HCT116 (cell line): Measurements from ENCODE around the gene TMEM9. TPM values are rescaled to one million over a fixed set of nuclear protein-coding genes. Genes with fewer than 3 reads are reported as not detected.

Experiments used
- ATAC-seq: fragments of 200-7000 bp; cut with Tn5 transposase; 2 replicates; pipeline ENCODE4 v1.9.1; 2020; ENCODE audit warnings: mild to moderate bottlenecking, moderate library complexity
- BruUV-seq: library from RNA; stranded (reverse); fragments of 400-500 nt; replicated peaks from 2 replicates; lab custom pipeline; 2021; lab: Mats Ljungman, UMichigan
- CTCF ChIA-PET: fragments of 300-600 bp; sonication (Branson Sonifier 250); formaldehyde crosslinking; loops from one replicate; lab custom pipeline; 2021; ENCODE audit warnings: antibody characterized with exemption; lab: Charles Lee
- POLR2A ChIA-PET: fragments of 300-600, 350-600 bp; sonication (Branson Sonifier 250); formaldehyde crosslinking; loops from one replicate; lab custom pipeline; 2021; ENCODE audit warnings: antibody characterized with exemption; lab: Charles Lee
- RAD21 ChIA-PET, 2 experiments: fragments of 300-600 bp; sonication (Branson Sonifier 250); formaldehyde crosslinking; loops; one replicate each; lab custom pipeline; 2023; ENCODE audit warnings: low total read pairs in 2 of 2; ENCODE audit not compliant: uncharacterized antibody in 2 of 2, unreplicated experiment in 2 of 2, low non-redundant PET in 1 of 2; lab: Charles Lee
- DNase-seq: peaks from one replicate; pipeline ENCODE4 v3.0.0-alpha.2; 2010; ENCODE audit warnings: low read depth, low spot score
- H2AFZ ChIP-seq: fragments of 200-600 bp; shearing (Covaris generic), sonication (generic); 2 replicates; pipeline ENCODE4 v1.6.1; 2017; ENCODE audit warnings: low read depth, mixed run types, mixed read lengths, antibody characterized with exemption, low read length; ENCODE audit not compliant: poor library complexity, severe bottlenecking
- H3K27ac ChIP-seq: 2 replicates; pipeline ENCODE4 v1.5.1; 2012; ENCODE audit warnings: low read depth, low read length
- H3K27me3 ChIP-seq: fragments of 200-600 bp; sonication (generic); 2 replicates; pipeline ENCODE4 v1.6.1; 2016; ENCODE audit warnings: mixed run types, low read length, mixed read lengths; ENCODE audit not compliant: insufficient read depth
- H3K36me3 ChIP-seq, 2 experiments: fragments of 200-500 bp in 1 of 2; fragments of 200-600 bp in 1 of 2; sonication (Bioruptor generic) in 1 of 2; sonication (generic) in 1 of 2; 2 replicates each; pipeline versions ENCODE4 v1.5.1 to v1.6.1; 2014 to 2016; ENCODE audit warnings: low read length in 2 of 2, inconsistent platforms in 1 of 2, mixed read lengths in 1 of 2, mixed run types in 1 of 2; ENCODE audit not compliant: insufficient read depth in 2 of 2, control insufficient read depth in 1 of 2
- H3K4me1 ChIP-seq, 2 experiments: fragments of 200-600 bp in 1 of 2; sonication (generic) in 1 of 2; 2 replicates each; pipeline versions ENCODE4 v1.5.1 to v1.6.1; 2012 to 2017; ENCODE audit warnings: low read length in 2 of 2, inconsistent platforms in 1 of 2, mild to moderate bottlenecking in 1 of 2, mixed read lengths in 1 of 2, mixed run types in 1 of 2, moderate library complexity in 1 of 2; ENCODE audit not compliant: insufficient read depth in 2 of 2, control insufficient read depth in 1 of 2
- H3K4me2 ChIP-seq: fragments of 200-600 bp; sonication (generic); 2 replicates; pipeline ENCODE4 v1.6.1; 2017; ENCODE audit warnings: mixed run types, low read length, mixed read lengths
- H3K4me3 ChIP-seq, 2 experiments: fragments of 200-600 bp in 1 of 2; sonication (generic) in 1 of 2; replicated peaks in 1 of 2; 2 replicates each; pipeline ENCODE4 v1.5.1; 2011 to 2016; ENCODE audit warnings: low read length in 2 of 2, control low read depth in 1 of 2, low read depth in 1 of 2, mild to moderate bottlenecking in 1 of 2, mixed read lengths in 1 of 2, mixed run types in 1 of 2
- H3K79me2 ChIP-seq: fragments of 200-600 bp; sonication (generic); 2 replicates; pipeline ENCODE4 v1.6.1; 2017; ENCODE audit warnings: mild to moderate bottlenecking, mixed run types, low read length, moderate library complexity, mixed read lengths; ENCODE audit not compliant: insufficient read depth
- H3K9ac ChIP-seq: fragments of 200-600 bp; sonication (generic); 2 replicates; pipeline ENCODE4 v1.6.1; 2016; ENCODE audit warnings: low read length, mixed read lengths
- H3K9me2 ChIP-seq: fragments of 200-600 bp; sonication (generic), shearing (Covaris generic); 2 replicates; pipeline ENCODE4 v1.6.1; 2017; ENCODE audit warnings: mixed run types, mild to moderate bottlenecking, moderate library complexity; ENCODE audit not compliant: insufficient read depth
- H3K9me3 ChIP-seq, 2 experiments: fragments of 200-500 bp in 1 of 2; fragments of 200-600 bp in 1 of 2; sonication (Bioruptor generic) in 1 of 2; sonication (generic) in 1 of 2; 2 replicates each; pipeline ENCODE4 v1.6.1; 2014 to 2017; ENCODE audit warnings: low read length in 2 of 2, mixed read lengths in 2 of 2, inconsistent platforms in 1 of 2, low read depth in 1 of 2, mild to moderate bottlenecking in 1 of 2, mixed run types in 1 of 2, moderate library complexity in 1 of 2; ENCODE audit not compliant: control insufficient read depth in 1 of 2, insufficient read depth in 1 of 2
- H4K20me1 ChIP-seq: fragments of 200-600 bp; sonication (generic), shearing (Covaris generic); 2 replicates; pipeline ENCODE4 v1.6.1; 2017; ENCODE audit warnings: mixed run types, mild to moderate bottlenecking, moderate library complexity; ENCODE audit not compliant: insufficient read depth
- ATF3 ChIP-seq: IDR thresholded peaks from 2 replicates; pipeline ENCODE4 v1.6.1; 2012
- CEBPB ChIP-seq: IDR thresholded peaks from 2 replicates; pipeline ENCODE4 v1.6.1; 2012; ENCODE audit warnings: low read depth
- EGR1 ChIP-seq: IDR thresholded peaks from 2 replicates; pipeline ENCODE4 v1.6.1; 2012; ENCODE audit warnings: low read depth
- ELF1 ChIP-seq: IDR thresholded peaks from 2 replicates; pipeline ENCODE4 v1.6.1; 2012; ENCODE audit warnings: low read depth, borderline replicate concordance
- EZH2 ChIP-seq: fragments of 200-600 bp; sonication (generic); IDR thresholded peaks from 2 replicates; pipeline ENCODE4 v1.6.1; 2017; ENCODE audit warnings: antibody characterized with exemption, mixed run types
- EZH2phosphoT487 ChIP-seq: fragments of 200-600 bp; IDR thresholded peaks from 2 replicates; pipeline ENCODE4 v1.6.1; 2018; ENCODE audit warnings: antibody characterized with exemption, borderline replicate concordance
- FOSL1 ChIP-seq: IDR thresholded peaks from 2 replicates; pipeline ENCODE4 v1.6.1; 2012; ENCODE audit warnings: low read depth
- JUND ChIP-seq: IDR thresholded peaks from 2 replicates; pipeline ENCODE4 v1.6.1; 2012
- POLR2A ChIP-seq: IDR thresholded peaks from 2 replicates; pipeline ENCODE4 v1.7.0; 2011; ENCODE audit warnings: borderline replicate concordance; ENCODE audit not compliant: insufficient read depth, insufficient read length; ENCODE audit errors: extremely low read depth
- POLR2AphosphoS5 ChIP-seq: IDR thresholded peaks from 2 replicates; pipeline ENCODE4 v1.6.1; 2011; ENCODE audit warnings: mild to moderate bottlenecking, low read depth, low read length, moderate library complexity
- RAD21 ChIP-seq: IDR thresholded peaks from 2 replicates; pipeline ENCODE4 v1.6.1; 2012; ENCODE audit warnings: low read depth, mild to moderate bottlenecking
- SIN3A ChIP-seq: IDR thresholded peaks from 2 replicates; pipeline ENCODE4 v1.6.1; 2012; ENCODE audit warnings: low read depth
- SP1 ChIP-seq: IDR thresholded peaks from 2 replicates; pipeline ENCODE4 v1.6.1; 2012; ENCODE audit warnings: low read depth
- SRF ChIP-seq: IDR thresholded peaks from 2 replicates; pipeline ENCODE4 v1.6.1; 2012; ENCODE audit warnings: low read depth
- TCF7L2 ChIP-seq: IDR thresholded peaks from 2 replicates; pipeline ENCODE4 v1.7.0; 2011; ENCODE audit warnings: borderline replicate concordance, inconsistent platforms; ENCODE audit not compliant: insufficient read depth, insufficient read length; ENCODE audit errors: extremely low read depth
- ZBTB33 ChIP-seq: IDR thresholded peaks from 2 replicates; pipeline ENCODE4 v1.6.1; 2011; ENCODE audit warnings: mild to moderate bottlenecking, low read length, moderate library complexity; ENCODE audit not compliant: insufficient replicate concordance; ENCODE audit errors: extremely low read depth
- ZNF274 ChIP-seq: fragments of 200-500 bp; sonication (Bioruptor generic); IDR thresholded peaks from 2 replicates; pipeline ENCODE4 v1.6.1; 2014; ENCODE audit warnings: mild to moderate bottlenecking, low read depth, low read length, inconsistent platforms
- intact Hi-C: fragments of 100-400 bp; cut with micrococcal nuclease; formaldehyde crosslinking; loops from 2 replicates; pipeline ENCODE4 v1.10.0; 2022
- total RNA-seq: library from RNA; stranded (reverse); gene quantifications from one replicate; pipeline ENCODE4 v1.2.1, GENCODE V29; 2021; ENCODE audit not compliant: unreplicated experiment
- TF ChIP-seq, protein P1 (sequence below), 3 experiments: fragments of 200-600 bp in 1 of 3; sonication (generic) in 1 of 3; IDR thresholded peaks in 2 of 3; conservative IDR thresholded peaks in 1 of 3; 2 replicates each; pipeline ENCODE4 v1.5.1; 2012 to 2017; ENCODE audit warnings: low read depth in 2 of 3, low read length in 2 of 3, antibody characterized with exemption in 1 of 3, borderline replicate concordance in 1 of 3, control low read depth in 1 of 3, mild to moderate bottlenecking in 1 of 3, mixed read lengths in 1 of 3, mixed run types in 1 of 3, moderate library complexity in 1 of 3; ENCODE audit not compliant: insufficient read depth in 1 of 3
- TF ChIP-seq, protein P2 (sequence below): IDR thresholded peaks from 2 replicates; pipeline ENCODE4 v1.6.1; 2012
- TF ChIP-seq, protein P3 (sequence below): IDR thresholded peaks from 2 replicates; pipeline ENCODE4 v1.6.1; 2012; ENCODE audit warnings: low read depth

Gene TMEM9
- total RNA-seq, 1 experiment from 2014 or later: 66.3 TPM

DNA sequence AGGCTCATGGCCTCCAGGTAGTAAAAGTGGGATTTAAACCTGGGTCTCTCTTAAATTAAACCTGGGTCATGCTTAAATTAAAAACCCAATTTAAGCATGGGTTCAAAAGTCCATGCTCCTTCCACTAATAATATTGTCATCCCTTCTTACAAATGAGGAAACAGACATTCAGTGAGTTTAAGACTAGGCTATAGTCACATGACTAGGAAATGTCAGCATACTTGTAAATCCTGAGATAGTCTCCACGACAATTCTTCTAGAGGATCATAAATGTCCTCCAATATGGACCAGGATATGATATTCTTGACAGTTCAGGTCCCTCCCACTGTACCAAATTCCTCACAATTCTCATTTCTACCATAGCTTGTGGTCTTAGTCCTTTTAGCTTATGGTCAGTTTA, 25.9 kb upstream of the TMEM9 start:
- Histone ChIP-seq H3K9me2 (no peaks in the 10 kb centered on the region), H3K4me3 (no peak overlapping the region), H3K79me2 (no peaks in the 10 kb centered on the region), H3K27me3 (peaks cover 10% of the 10 kb centered on the region; the same call in 1 of the 2 replicates), H3K9me3 (no peaks in the 10 kb centered on the region), H3K9ac (no peak overlapping the region), H3K4me2 (no peak overlapping the region), H3K36me3 (no peaks in the 10 kb centered on the region), H3K4me1 (peaks cover 4 to 8% of the 10 kb centered on the region in 2 experiments; a peak in 3 of 4 replicates), H2AFZ (no peak overlapping the region), H4K20me1 (no peaks in the 10 kb centered on the region), H3K27ac (no peak overlapping the region)
- DNase-seq: no peak
- TF ChIP-seq, protein P1, sequence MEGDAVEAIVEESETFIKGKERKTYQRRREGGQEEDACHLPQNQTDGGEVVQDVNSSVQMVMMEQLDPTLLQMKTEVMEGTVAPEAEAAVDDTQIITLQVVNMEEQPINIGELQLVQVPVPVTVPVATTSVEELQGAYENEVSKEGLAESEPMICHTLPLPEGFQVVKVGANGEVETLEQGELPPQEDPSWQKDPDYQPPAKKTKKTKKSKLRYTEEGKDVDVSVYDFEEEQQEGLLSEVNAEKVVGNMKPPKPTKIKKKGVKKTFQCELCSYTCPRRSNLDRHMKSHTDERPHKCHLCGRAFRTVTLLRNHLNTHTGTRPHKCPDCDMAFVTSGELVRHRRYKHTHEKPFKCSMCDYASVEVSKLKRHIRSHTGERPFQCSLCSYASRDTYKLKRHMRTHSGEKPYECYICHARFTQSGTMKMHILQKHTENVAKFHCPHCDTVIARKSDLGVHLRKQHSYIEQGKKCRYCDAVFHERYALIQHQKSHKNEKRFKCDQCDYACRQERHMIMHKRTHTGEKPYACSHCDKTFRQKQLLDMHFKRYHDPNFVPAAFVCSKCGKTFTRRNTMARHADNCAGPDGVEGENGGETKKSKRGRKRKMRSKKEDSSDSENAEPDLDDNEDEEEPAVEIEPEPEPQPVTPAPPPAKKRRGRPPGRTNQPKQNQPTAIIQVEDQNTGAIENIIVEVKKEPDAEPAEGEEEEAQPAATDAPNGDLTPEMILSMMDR (IDR thresholded peaks at IDR 0.05 in 2 of 3, conservative IDR thresholded peaks at IDR 0.05 in 1 of 3; ENCODE audit: borderline replicate concordance in 1 of 3, insufficient read depth in 1 of 3, low read depth in 2 of 3, low read length in 2 of 3): no peak
- no peak for TF ChIP-seq FOSL1
- TF ChIP-seq TCF7L2: no peak
- TF ChIP-seq EZH2phosphoT487: no peak
- TF ChIP-seq SIN3A: no peak
- no peak for TF ChIP-seq RAD21
- TF ChIP-seq ATF3: no peak
- no peak for TF ChIP-seq EZH2
- TF ChIP-seq ZBTB33: no peak
- TF ChIP-seq ELF1: no peak
- TF ChIP-seq, protein P2, sequence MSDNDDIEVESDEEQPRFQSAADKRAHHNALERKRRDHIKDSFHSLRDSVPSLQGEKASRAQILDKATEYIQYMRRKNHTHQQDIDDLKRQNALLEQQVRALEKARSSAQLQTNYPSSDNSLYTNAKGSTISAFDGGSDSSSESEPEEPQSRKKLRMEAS: no peak
- no peak for TF ChIP-seq ZNF274
- TF ChIP-seq CEBPB: no peak
- no peak for TF ChIP-seq SRF
- TF ChIP-seq EGR1: no peak
- TF ChIP-seq, protein P3, sequence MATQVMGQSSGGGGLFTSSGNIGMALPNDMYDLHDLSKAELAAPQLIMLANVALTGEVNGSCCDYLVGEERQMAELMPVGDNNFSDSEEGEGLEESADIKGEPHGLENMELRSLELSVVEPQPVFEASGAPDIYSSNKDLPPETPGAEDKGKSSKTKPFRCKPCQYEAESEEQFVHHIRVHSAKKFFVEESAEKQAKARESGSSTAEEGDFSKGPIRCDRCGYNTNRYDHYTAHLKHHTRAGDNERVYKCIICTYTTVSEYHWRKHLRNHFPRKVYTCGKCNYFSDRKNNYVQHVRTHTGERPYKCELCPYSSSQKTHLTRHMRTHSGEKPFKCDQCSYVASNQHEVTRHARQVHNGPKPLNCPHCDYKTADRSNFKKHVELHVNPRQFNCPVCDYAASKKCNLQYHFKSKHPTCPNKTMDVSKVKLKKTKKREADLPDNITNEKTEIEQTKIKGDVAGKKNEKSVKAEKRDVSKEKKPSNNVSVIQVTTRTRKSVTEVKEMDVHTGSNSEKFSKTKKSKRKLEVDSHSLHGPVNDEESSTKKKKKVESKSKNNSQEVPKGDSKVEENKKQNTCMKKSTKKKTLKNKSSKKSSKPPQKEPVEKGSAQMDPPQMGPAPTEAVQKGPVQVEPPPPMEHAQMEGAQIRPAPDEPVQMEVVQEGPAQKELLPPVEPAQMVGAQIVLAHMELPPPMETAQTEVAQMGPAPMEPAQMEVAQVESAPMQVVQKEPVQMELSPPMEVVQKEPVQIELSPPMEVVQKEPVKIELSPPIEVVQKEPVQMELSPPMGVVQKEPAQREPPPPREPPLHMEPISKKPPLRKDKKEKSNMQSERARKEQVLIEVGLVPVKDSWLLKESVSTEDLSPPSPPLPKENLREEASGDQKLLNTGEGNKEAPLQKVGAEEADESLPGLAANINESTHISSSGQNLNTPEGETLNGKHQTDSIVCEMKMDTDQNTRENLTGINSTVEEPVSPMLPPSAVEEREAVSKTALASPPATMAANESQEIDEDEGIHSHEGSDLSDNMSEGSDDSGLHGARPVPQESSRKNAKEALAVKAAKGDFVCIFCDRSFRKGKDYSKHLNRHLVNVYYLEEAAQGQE: no peak
- no peak for TF ChIP-seq JUND
- TF ChIP-seq POLR2A: no peak
- no peak for TF ChIP-seq SP1
- TF ChIP-seq POLR2AphosphoS5: no peak
- no peak for ATAC-seq
- intact Hi-C loops: no loop called here
- CTCF ChIA-PET: no interaction called here
- POLR2A ChIA-PET: no interaction called here
- BruUV-seq: no TSS peak
- RAD21 ChIA-PET: no interaction called here
